Measurements from ENCODE around the gene TWIST2.

The TWIST2 gene

GRCh38 chr2:238939521-238940403, 91.9 kb downstream of the TWIST2 start:
- no peaks in the 10 kb centered on the region for H3K27me3 ChIP-seq (ENCODE audit: insufficient read depth, poor library complexity, severe bottlenecking)
- no peak for DNase-seq (ENCODE audit: low read depth in 1 of 2, low spot score in 1 of 2)
- TF ChIP-seq CTCF (IDR thresholded peaks at IDR 0.05; ENCODE audit: insufficient read depth, low read length) = no peak
- no peak for TF ChIP-seq REST (IDR thresholded peaks at IDR 0.05; ENCODE audit: insufficient replicate concordance, low read depth)
- no peak for TF ChIP-seq GABPA (IDR thresholded peaks at IDR 0.05; ENCODE audit: low read depth)
- no peak for TF ChIP-seq POLR2AphosphoS5 (IDR thresholded peaks at IDR 0.05; ENCODE audit: low read depth)
- no peak overlapping the region for H3K27ac ChIP-seq (replicated peaks)
- no peak overlapping the region for H3K4me3 ChIP-seq (replicated peaks; ENCODE audit: insufficient read depth, low read length)

- no peak overlapping the region for H3K27ac ChIP-seq (replicated peaks)
- no peak for DNase-seq (ENCODE audit: low read depth in 1 of 2, low spot score in 1 of 2)
- TF ChIP-seq CTCF (IDR thresholded peaks at IDR 0.05; ENCODE audit: insufficient read depth, low read length) = no peak
- TF ChIP-seq SPI1 (IDR thresholded peaks at IDR 0.05; ENCODE audit: borderline replicate concordance, low read depth) = no peak
- TF ChIP-seq REST (IDR thresholded peaks at IDR 0.05; ENCODE audit: insufficient replicate concordance, low read depth) = no peak
- TF ChIP-seq POLR2AphosphoS5 (IDR thresholded peaks at IDR 0.05; ENCODE audit: low read depth) = no peak
- TF ChIP-seq GABPA (IDR thresholded peaks at IDR 0.05; ENCODE audit: low read depth) = no peak
- no peaks in the 10 kb centered on the region for H3K27me3 ChIP-seq (ENCODE audit: insufficient read depth, poor library complexity, severe bottlenecking)
- H3K4me3 ChIP-seq (replicated peaks; ENCODE audit: insufficient read depth, low read length) = no peak overlapping the region
These were observed 92.9 kb downstream of the TWIST2 start for GRCh38 chr2:238940806-238941205.

- TF ChIP-seq POLR2AphosphoS5 (IDR thresholded peaks at IDR 0.05; ENCODE audit: low read depth) (no peak), CTCF (IDR thresholded peaks at IDR 0.05; ENCODE audit: insufficient read depth, low read length) (no peak), REST (IDR thresholded peaks at IDR 0.05; ENCODE audit: insufficient replicate concordance, low read depth) (no peak), SPI1 (IDR thresholded peaks at IDR 0.05; ENCODE audit: borderline replicate concordance, low read depth) (no peak), GABPA (IDR thresholded peaks at IDR 0.05; ENCODE audit: low read depth) (no peak)
- Histone ChIP-seq H3K4me3 (replicated peaks; ENCODE audit: insufficient read depth, low read length) (no peak overlapping the region), H3K27me3 (ENCODE audit: insufficient read depth, poor library complexity, severe bottlenecking) (no peaks in the 10 kb centered on the region), H3K27ac (replicated peaks) (no peak overlapping the region)
- DNase-seq (ENCODE audit: low read depth in 1 of 2, low spot score in 1 of 2) = no peak
These were observed 93.4 kb downstream of the TWIST2 start for GRCh38 chr2:238941262-238941792.

All from HL-60 (cell line).